A549 (cell line): ENCODE results near the gene TTN. TPM values are rescaled to one million over a fixed set of nuclear protein-coding genes. Genes with fewer than 3 reads are reported as not detected.

Experiments
- ATAC-seq, 2 experiments: fragments of 200-7000 bp in 1 of 2; fragments of >200 bp in 1 of 2; cut with Nextera tagmentation in 1 of 2; cut with Tn5 transposase in 1 of 2; 3 replicates each; pipeline versions ENCODE4 v1.8.0 to v1.9.1; 2018 to 2020; ENCODE audit warnings: mild to moderate bottlenecking in 1 of 2, moderate library complexity in 1 of 2
- CTCF ChIA-PET: fragments of 300-600 bp; sonication (Branson Sonifier 250); formaldehyde crosslinking; extraction: SDS; loops from one replicate; lab custom pipeline; 2021; ENCODE audit warnings: antibody characterized with exemption, inconsistent platforms; lab: Yijun Ruan, JAX
- POLR2A ChIA-PET: fragments of 350-600 bp; formaldehyde crosslinking; extraction: SDS; loops from one replicate; lab custom pipeline; 2021; ENCODE audit warnings: antibody characterized with exemption, inconsistent platforms; lab: Yijun Ruan, JAX
- DNase-seq, 2 experiments: peaks; one replicate each; pipeline versions ENCODE4 v3.0.0 to v3.0.0-alpha.2; 2011 to 2016; ENCODE audit warnings: low read depth in 1 of 2, low spot score in 1 of 2
- FAIRE-seq: peaks from 2 replicates; lab custom pipeline; 2011; peaks lifted over from hg19 to GRCh38; lab: Jason Lieb, UNC
- H3K27ac ChIP-seq, 2 experiments: fragments of >200 bp; sonication (Bioruptor Twin); formaldehyde crosslinking; 3 replicates each; pipeline ENCODE4 v1.5.1; 2016 to 2017
- H3K4me1 ChIP-seq: fragments of >200 bp; sonication (Bioruptor Twin); formaldehyde crosslinking; 3 replicates; pipeline ENCODE4 v1.6.1; 2016
- H3K4me2 ChIP-seq: fragments of >200 bp; sonication (Bioruptor Twin); formaldehyde crosslinking; 3 replicates; pipeline ENCODE4 v1.6.1; 2016
- H3K4me3 ChIP-seq: fragments of >200 bp; sonication (Bioruptor Twin); formaldehyde crosslinking; 3 replicates; pipeline ENCODE4 v1.5.1; 2016
- H3K9me3 ChIP-seq: fragments of >200 bp; sonication (Bioruptor Twin); formaldehyde crosslinking; 3 replicates; pipeline ENCODE4 v1.6.1; 2016
- CBX8 ChIP-seq: fragments of 200-600 bp; sonication (generic); IDR thresholded peaks from 2 replicates; pipeline ENCODE4 v1.6.1; 2016
- CHD2 ChIP-seq: fragments of 150-350 bp; IDR thresholded peaks from 2 replicates; pipeline ENCODE4 v1.6.1; 2014; ENCODE audit warnings: low read length; ENCODE audit not compliant: partially characterized antibody
- EHMT2 ChIP-seq: fragments of 200-600 bp; sonication (generic); IDR thresholded peaks from 2 replicates; pipeline ENCODE4 v1.6.1; 2016; ENCODE audit warnings: antibody characterized with exemption, low read depth, mild to moderate bottlenecking, moderate library complexity
- ESRRA ChIP-seq: fragments of 150-350 bp; IDR thresholded peaks from 2 replicates; pipeline ENCODE4 v1.6.1; 2014; ENCODE audit warnings: mild to moderate bottlenecking, low read length, borderline replicate concordance
- FOSL2 ChIP-seq, 2 experiments: fragments of 450-650 bp in 1 of 2; fragments of >200 bp in 1 of 2; sonication (Bioruptor Twin) in 1 of 2; formaldehyde crosslinking; IDR thresholded peaks; 2 replicates each; pipeline versions ENCODE4 v1.5.0 to v1.6.1; 2016 to 2020; ENCODE audit warnings: mild to moderate bottlenecking in 1 of 2, moderate library complexity in 1 of 2
- HDAC2 ChIP-seq: fragments of 200-600 bp; sonication (generic); IDR thresholded peaks from 2 replicates; pipeline ENCODE4 v1.6.1; 2016
- KDM1A ChIP-seq: fragments of 200-600 bp; sonication (generic); IDR thresholded peaks from 2 replicates; pipeline ENCODE4 v1.6.1; 2016; ENCODE audit warnings: low read depth, mild to moderate bottlenecking
- POLR2A ChIP-seq: IDR thresholded peaks from 2 replicates; pipeline ENCODE4 v1.6.1; 2012; ENCODE audit warnings: mild to moderate bottlenecking, low read length
- RARB ChIP-seq: fragments of 250-450 bp; sonication (Bioruptor Pico); IDR thresholded peaks from 2 replicates; pipeline ENCODE4 v1.8.0; 2021; ENCODE audit warnings: mild to moderate bottlenecking, moderate library complexity
- RNF2 ChIP-seq: fragments of 200-600 bp; sonication (generic); IDR thresholded peaks from 2 replicates; pipeline ENCODE4 v1.6.1; 2016; ENCODE audit warnings: low read depth, mild to moderate bottlenecking, antibody characterized with exemption, moderate library complexity, borderline replicate concordance
- SMC3 ChIP-seq: fragments of >200 bp; sonication (Bioruptor Twin); formaldehyde crosslinking; IDR thresholded peaks from 3 replicates; pipeline ENCODE4 v1.6.1; 2018; ENCODE audit warnings: inconsistent platforms
- TP53 ChIP-seq: fragments of 250-450 bp; sonication (Bioruptor Pico); IDR thresholded peaks from 2 replicates; pipeline ENCODE4 v1.5.0; 2021; ENCODE audit warnings: mild to moderate bottlenecking, moderate library complexity
- ZC3H11A ChIP-seq: fragments of 450-650 bp; IDR thresholded peaks from 2 replicates; pipeline ENCODE4 v1.6.1; 2014; ENCODE audit warnings: antibody characterized with exemption, mild to moderate bottlenecking
- ZNF302 ChIP-seq: fragments of 250-450 bp; sonication (Bioruptor Pico); IDR thresholded peaks from 2 replicates; pipeline ENCODE4 v1.9.0; 2021; ENCODE audit warnings: inconsistent platforms, mild to moderate bottlenecking, moderate library complexity
- WGBS: methylation state at CpG from one replicate; pipeline ENCODE4 v1.1.6; 2017; ENCODE audit errors: missing lambda C conversion rate; 5-methylcytosine and 5-hydroxymethylcytosine counted together
- polyA plus RNA-seq, 4 experiments: library from polyadenylated mRNA; depleted of rRNA in 3 of 4; stranded (reverse); fragments of >200 nt; fragmentation: RNase III in 1 of 4; extraction: RNeasy Plus Mini Kit Qiagen cat#74134 plus additional on column Dnase treatment in 1 of 4; gene quantifications; 2 replicates in 3 of 4; 3 replicates in 1 of 4; pipeline ENCODE4 v1.2.3, GENCODE V29; 2011 to 2017
- TF ChIP-seq, protein P1 (sequence below): fragments of >200 bp; sonication (Bioruptor Twin); formaldehyde crosslinking; IDR thresholded peaks from 3 replicates; pipeline ENCODE4 v1.6.1; 2016
- TF ChIP-seq, protein P2 (sequence below): IDR thresholded peaks from 2 replicates; pipeline ENCODE4 v1.6.1; 2012
- TF ChIP-seq, protein P3 (sequence below): fragments of 250-450 bp; sonication (Bioruptor Pico); IDR thresholded peaks from 2 replicates; pipeline ENCODE4 v1.5.0; 2020; ENCODE audit warnings: low read depth, mild to moderate bottlenecking, moderate library complexity
- TF ChIP-seq, protein P4 (sequence below): fragments of 450-650 bp; IDR thresholded peaks from 2 replicates; pipeline ENCODE4 v1.6.1; 2014; ENCODE audit warnings: antibody characterized with exemption

Gene TTN
- polyA plus RNA-seq, 2 of the 4 experiments (the other 2 are of a cell fraction), result under 0.01 TPM; not detected in 1

DNA sequence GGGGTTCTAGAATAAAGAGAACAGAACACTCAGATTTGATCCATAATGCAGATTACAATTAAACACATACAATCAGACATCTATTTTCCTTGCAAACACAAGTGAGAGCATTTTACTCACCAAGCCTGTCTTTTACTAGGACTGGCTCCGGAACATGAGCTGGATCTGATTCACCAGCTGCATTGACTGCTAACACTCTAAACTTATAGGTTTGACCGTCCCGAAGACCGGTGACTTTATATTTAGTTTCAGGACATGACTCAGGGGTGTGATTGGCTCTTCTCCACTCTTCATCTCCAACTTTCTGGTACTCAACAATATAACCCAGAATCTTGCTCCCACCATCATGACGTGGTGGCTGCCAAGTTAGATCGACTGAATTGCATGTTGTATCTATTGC is 214.6 kb downstream of the TTN start:
- ATAC-seq, result no peak
- POLR2A ChIA-PET, result no interaction called here
- 61% methylated on average over 6 of the region's 6 CpGs for WGBS

DNA sequence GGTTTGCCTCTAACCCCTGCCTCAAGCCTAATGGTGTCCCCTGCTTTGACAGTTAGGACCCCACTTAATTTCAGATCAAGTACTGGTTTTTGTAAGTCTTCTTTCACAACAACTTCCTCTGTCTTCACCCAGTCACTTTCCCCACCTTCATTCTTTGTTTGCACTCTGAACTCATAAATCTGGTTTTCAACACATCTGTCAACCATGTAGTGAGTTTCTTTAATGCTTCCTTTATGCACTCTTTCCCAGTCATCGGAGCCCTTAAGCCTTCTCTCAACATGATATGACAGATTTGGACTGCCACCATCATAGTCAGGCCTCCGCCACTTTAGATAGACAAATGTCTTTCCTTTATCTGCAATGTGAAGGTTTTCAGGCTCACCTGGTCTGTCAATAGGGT is 217.9 kb downstream of the TTN start:
- ChIA-PET POLR2A (no interaction called here), CTCF (no interaction called here)
- 76% methylated on average over 2 of the region's 2 CpGs for WGBS
- Histone ChIP-seq H3K4me3 (no peak overlapping the region), H3K4me1 (no peaks in the 10 kb centered on the region), H3K9me3 (no peaks in the 10 kb centered on the region), H3K4me2 (no peak overlapping the region), H3K27ac (no peak overlapping the region)
- no peak for ATAC-seq
- TF ChIP-seq FOSL2 (IDR thresholded peaks at IDR 0.05) (no peak), FOSL2 (CRISPR knock-in tag; IDR thresholded peaks at IDR 0.05) (no peak), ESRRA (no peak), POLR2A (no peak), CBX8 (no peak)
- no peak for DNase-seq
- no peak for FAIRE-seq

More for the DNA sequence above, 214.6 kb downstream of the TTN start:
- Histone ChIP-seq H3K27ac (no peak overlapping the region), H3K4me3 (no peak overlapping the region), H3K4me2 (no peak overlapping the region), H3K9me3 (no peaks in the 10 kb centered on the region), H3K4me1 (no peaks in the 10 kb centered on the region)
- DNase-seq (no peak), FAIRE-seq (no peak)
- TF ChIP-seq HDAC2, result no peak
- TF ChIP-seq KDM1A, result no peak
- TF ChIP-seq, protein P1, sequence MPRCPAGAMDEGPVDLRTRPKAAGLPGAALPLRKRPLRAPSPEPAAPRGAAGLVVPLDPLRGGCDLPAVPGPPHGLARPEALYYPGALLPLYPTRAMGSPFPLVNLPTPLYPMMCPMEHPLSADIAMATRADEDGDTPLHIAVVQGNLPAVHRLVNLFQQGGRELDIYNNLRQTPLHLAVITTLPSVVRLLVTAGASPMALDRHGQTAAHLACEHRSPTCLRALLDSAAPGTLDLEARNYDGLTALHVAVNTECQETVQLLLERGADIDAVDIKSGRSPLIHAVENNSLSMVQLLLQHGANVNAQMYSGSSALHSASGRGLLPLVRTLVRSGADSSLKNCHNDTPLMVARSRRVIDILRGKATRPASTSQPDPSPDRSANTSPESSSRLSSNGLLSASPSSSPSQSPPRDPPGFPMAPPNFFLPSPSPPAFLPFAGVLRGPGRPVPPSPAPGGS, result no peak
- no peak for TF ChIP-seq TP53 (CRISPR knock-in tag)
- TF ChIP-seq ZNF302 (CRISPR knock-in tag), result no peak
- TF ChIP-seq POLR2A, result no peak
- CTCF ChIA-PET, result no interaction called here

DNA sequence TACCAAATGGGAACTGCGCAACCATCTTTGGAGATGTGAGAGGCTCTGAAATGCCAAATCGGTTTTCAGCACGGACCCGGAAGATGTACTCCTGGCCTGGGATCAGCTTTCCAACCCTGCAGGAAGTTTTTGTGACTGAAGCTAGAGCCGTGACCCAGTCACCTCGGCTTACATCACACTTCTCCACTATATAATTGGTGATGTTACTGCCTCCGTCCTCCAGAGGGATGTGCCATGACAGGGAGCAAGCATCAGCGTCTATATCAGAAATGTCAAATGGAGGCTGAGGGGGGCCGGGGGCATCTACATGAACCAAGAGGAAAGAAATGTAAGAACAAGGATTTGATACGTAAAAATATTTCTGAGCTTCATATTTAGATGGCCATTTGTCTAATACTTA is 222.6 kb downstream of the TTN start:
- no peak for FAIRE-seq
- TF ChIP-seq, protein P2, sequence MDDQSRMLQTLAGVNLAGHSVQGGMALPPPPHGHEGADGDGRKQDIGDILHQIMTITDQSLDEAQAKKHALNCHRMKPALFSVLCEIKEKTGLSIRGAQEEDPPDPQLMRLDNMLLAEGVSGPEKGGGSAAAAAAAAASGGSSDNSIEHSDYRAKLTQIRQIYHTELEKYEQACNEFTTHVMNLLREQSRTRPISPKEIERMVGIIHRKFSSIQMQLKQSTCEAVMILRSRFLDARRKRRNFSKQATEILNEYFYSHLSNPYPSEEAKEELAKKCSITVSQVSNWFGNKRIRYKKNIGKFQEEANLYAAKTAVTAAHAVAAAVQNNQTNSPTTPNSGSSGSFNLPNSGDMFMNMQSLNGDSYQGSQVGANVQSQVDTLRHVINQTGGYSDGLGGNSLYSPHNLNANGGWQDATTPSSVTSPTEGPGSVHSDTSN, result no peak
- TF ChIP-seq ESRRA, result no peak
- no peak overlapping the region for H3K4me2 ChIP-seq
- no peak overlapping the region for H3K4me3 ChIP-seq
- no peaks in the 10 kb centered on the region for H3K4me1 ChIP-seq
- DNase-seq, result no peak
- H3K27ac ChIP-seq, result no peak overlapping the region
- 64% methylated on average over 10 of the region's 10 CpGs for WGBS
- no peak for ATAC-seq
- ChIA-PET CTCF (interaction anchor here (0.7 kb wide), 1 partner anchor 16 kb away, joined by 3 read pairs; no protein-coding TSS in a partner anchor), POLR2A (no interaction called here)
- H3K9me3 ChIP-seq, result no peaks in the 10 kb centered on the region

DNA sequence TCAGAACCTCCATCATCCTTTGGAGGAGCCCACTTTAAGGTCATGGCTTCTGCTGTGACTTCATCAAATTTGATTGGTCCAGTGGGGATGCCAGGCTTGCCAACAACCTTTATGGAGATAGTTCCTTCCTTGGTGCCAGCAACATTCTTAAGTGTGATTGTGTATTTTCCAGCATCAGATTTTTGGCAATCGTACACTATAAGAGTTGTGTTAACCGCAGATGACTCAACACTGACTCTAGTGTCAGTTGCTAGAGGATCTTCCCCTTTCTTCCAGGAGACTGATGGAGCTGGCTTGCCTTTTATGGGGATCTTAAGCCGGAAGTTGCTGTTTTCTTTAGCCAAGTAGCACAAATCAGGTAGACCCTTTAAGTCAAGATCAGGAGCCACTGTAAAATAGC is 228.2 kb downstream of the TTN start:
- TF ChIP-seq RNF2 (no peak), EHMT2 (no peak), RARB (no peak), ZC3H11A (no peak), SMC3 (no peak), CHD2 (no peak)
- TF ChIP-seq, protein P3, sequence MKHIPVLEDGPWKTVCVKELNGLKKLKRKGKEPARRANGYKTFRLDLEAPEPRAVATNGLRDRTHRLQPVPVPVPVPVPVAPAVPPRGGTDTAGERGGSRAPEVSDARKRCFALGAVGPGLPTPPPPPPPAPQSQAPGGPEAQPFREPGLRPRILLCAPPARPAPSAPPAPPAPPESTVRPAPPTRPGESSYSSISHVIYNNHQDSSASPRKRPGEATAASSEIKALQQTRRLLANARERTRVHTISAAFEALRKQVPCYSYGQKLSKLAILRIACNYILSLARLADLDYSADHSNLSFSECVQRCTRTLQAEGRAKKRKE (CRISPR knock-in tag), result no peak
- TF ChIP-seq, protein P4, sequence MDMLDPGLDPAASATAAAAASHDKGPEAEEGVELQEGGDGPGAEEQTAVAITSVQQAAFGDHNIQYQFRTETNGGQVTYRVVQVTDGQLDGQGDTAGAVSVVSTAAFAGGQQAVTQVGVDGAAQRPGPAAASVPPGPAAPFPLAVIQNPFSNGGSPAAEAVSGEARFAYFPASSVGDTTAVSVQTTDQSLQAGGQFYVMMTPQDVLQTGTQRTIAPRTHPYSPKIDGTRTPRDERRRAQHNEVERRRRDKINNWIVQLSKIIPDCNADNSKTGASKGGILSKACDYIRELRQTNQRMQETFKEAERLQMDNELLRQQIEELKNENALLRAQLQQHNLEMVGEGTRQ, result no peak
- Histone ChIP-seq H3K27ac (no peak overlapping the region), H3K4me1 (no peaks in the 10 kb centered on the region), H3K4me2 (no peak overlapping the region), H3K9me3 (no peaks in the 10 kb centered on the region), H3K4me3 (no peak overlapping the region)
- no peak for ATAC-seq
- no peak for DNase-seq
- ChIA-PET POLR2A (no interaction called here), CTCF (interaction anchor here (1.7 kb wide), 1 partner anchor 165 kb away, joined by 3 read pairs; no protein-coding TSS in a partner anchor)
- FAIRE-seq, result no peak
- 70% methylated on average over 3 of the region's 3 CpGs for whole genome bisulfite sequencing
